ENCODE measurements around the gene SLC18A3. TPM values are rescaled to one million over a fixed set of nuclear protein-coding genes. Genes with fewer than 3 reads are reported as not detected.

Gene SLC18A3
- total and polyA plus RNA-seq, 2 experiments from 2014 or later: 0.16 TPM; not detected in 1

GRCh38 chr10:49661140-49661856 is 51.2 kb downstream of the SLC18A3 start (continued):
- no peak for TF ChIP-seq ZNF462 (CRISPR knock-in tag; IDR thresholded peaks at IDR 0.05)
- no peak for TF ChIP-seq ETS1 (IDR thresholded peaks at IDR 0.05)
- TF ChIP-seq CTCF (conservative IDR thresholded peaks at IDR 0.05; ENCODE audit: low read depth in 2 of 2): no peak
- no peak for TF ChIP-seq NANOG (IDR thresholded peaks at IDR 0.05; ENCODE audit: borderline replicate concordance)
- no peak for TF ChIP-seq JUNB (IDR thresholded peaks at IDR 0.05; ENCODE audit: unreplicated experiment)
- TF ChIP-seq EZH2 (IDR thresholded peaks at IDR 0.05; ENCODE audit: low read depth, unreplicated experiment): no peak
- no peak for TF ChIP-seq REST (IDR thresholded peaks at IDR 0.05; ENCODE audit: unreplicated experiment)

Other genes starting within 250 kb of the SLC18A3 start
- not detected in 2 replicates for gene DRGX, start 214.2 kb upstream of the SLC18A3 start, total RNA-seq (2014; rRNA removed; shearing (Covaris generic))
- gene DRGX, start 214.2 kb upstream of the SLC18A3 start, polyA plus RNA-seq (2016; fragmentation: Nextera tagmentation; extraction: Ambion mirVana): not detected in 2 replicates
- 10.1 and 13.8 TPM in 2 replicates for gene ERCC6, start 71.2 kb upstream of the SLC18A3 start, total RNA-seq (2014; rRNA removed; shearing (Covaris generic))
- gene ERCC6, start 71.2 kb upstream of the SLC18A3 start, polyA plus RNA-seq (2016; fragmentation: Nextera tagmentation; extraction: Ambion mirVana): 2.5 and 4.0 TPM in 2 replicates
- gene CHAT, start 3.7 kb downstream of the SLC18A3 start, total RNA-seq (2014; rRNA removed; shearing (Covaris generic)): not detected in 2 replicates
- gene CHAT, start 3.7 kb downstream of the SLC18A3 start, polyA plus RNA-seq (2016; fragmentation: Nextera tagmentation; extraction: Ambion mirVana): not detected in 2 replicates
- gene C10orf53, start 69.3 kb downstream of the SLC18A3 start, total RNA-seq (2014; rRNA removed; shearing (Covaris generic)): not detected in 2 replicates
- gene C10orf53, start 69.3 kb downstream of the SLC18A3 start, polyA plus RNA-seq (2016; fragmentation: Nextera tagmentation; extraction: Ambion mirVana): not detected in 2 replicates
- 15.5 and 17.6 TPM in 2 replicates for gene OGDHL, start 152.0 kb downstream of the SLC18A3 start, total RNA-seq (2014; rRNA removed; shearing (Covaris generic))
- gene OGDHL, start 152.0 kb downstream of the SLC18A3 start, polyA plus RNA-seq (2016; fragmentation: Nextera tagmentation; extraction: Ambion mirVana): 7.2 and 8.3 TPM in 2 replicates

All from GM23338 (cell line).